HG02678 (cell line): ENCODE results near the gene FAM50A.
"Not testable (repeated sequence)": the region's sequence is repeated elsewhere in the genome, so short reads cannot be mapped to it uniquely, and the experiment has no call there.

ENCODE experiments used
- ATAC-seq: cut with Tn5 transposase; IDR thresholded peaks from one replicate; pipeline ENCODE4 v1.9.1; 2021; ENCODE audit warnings: mild to moderate bottlenecking, moderate library complexity; ENCODE audit not compliant: unreplicated experiment

FAM50A gene

GRCh38 chrX:154481911-154482601 lies 38.1 kb downstream of the FAM50A start:
- no peak for ATAC-seq

DNA sequence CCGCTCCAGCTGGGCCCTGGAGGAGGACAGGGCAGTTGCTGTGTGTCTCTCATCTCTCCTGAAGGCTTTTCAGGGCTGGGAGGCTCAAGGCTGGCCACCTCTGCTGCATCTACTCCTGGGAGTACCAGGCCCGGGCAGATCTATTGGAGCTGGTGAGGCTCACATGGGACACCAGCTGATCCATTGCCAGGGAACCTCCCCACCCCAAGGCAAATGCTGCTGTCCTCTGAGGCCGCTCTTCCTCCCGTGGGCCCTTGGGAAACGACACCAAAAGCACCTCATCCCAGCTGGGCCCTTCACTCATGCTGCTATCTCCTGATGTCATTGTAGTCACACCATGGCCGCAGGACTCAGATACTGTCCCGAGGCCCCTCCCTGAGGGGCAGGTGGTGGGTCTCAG lies 38.8 kb downstream of the FAM50A start:
- no peak for ATAC-seq

GRCh38 chrX:154483325-154483724 lies 39.4 kb downstream of the FAM50A start:
- no peak for ATAC-seq

GRCh38 chrX:154484255-154485149 lies 40.6 kb downstream of the FAM50A start:
- no peak for ATAC-seq

DNA sequence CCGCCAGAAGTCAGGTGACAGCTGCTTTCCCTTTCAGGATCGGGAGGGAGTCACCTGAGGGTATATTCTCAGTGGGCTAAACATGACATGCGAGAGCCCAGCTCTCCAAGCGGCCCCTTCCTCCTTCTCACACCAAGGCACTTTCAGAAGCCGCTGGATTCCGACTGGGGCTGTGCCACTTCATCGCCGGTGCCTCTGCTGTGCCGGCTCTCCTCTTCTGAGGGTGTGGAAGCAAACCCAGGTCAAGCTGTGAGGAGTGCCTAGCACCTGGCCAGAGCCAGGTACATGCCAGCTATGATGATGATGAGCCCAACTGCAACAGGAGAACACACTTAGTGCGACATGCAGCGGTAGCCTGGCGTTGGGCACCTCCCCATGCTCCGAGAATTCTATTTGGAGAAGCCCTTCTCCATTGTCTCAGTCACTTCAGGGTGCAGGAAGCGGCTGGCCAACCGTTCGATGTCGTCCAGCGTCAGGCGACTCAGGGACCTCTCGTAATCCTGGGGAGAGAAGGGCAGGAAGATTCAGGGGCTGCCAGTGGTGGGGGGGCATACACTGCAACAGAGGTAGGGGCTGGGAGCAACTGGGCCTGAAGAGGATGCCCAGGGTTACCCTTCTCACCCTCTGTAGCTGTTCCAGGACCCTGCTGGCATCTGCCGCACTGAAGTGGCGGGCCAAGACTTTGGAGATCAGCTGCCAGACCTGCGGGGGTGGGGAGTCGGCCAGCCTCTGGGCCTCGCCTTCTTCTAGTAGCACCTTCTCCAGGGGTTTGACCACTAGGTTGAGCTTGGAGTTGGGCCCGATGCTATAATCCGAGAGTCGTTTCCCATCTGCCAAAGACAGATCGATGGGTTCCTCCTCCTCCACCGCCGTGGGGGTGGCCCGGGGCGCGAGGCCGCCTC lies 41.5 kb downstream of the FAM50A start:
- no peak for ATAC-seq

DNA sequence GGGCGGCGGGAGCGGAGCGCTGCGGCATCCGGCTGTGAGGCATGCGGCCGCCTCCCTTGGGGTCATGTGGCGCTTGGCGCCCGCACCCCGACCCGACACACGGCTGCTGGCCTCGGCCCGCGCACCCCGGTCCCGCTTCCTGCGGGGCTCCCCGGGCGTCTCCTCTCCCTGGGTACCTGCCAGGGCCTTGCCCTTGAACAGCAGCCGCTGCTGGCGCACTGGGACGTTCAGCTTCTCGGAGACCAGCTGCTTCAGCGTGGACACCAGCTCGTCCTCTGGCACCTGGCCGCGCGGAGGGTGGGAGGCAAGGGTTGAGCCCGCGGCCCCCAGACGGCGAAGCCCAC lies 42.1 kb downstream of the FAM50A start:
- no peak for ATAC-seq

GRCh38 chrX:154486396-154487207 lies 42.7 kb downstream of the FAM50A start, which contains the start of gene UBL4A:
UBL4A (minus strand) TSS chrX:154486615; CDS start chrX:154486584, 31 bp downstream.
- ATAC-seq: no peak

- ATAC-seq: no peak
Observed at GRCh38 chrX:154487518-154488290, 43.8 kb downstream of the FAM50A start.

DNA sequence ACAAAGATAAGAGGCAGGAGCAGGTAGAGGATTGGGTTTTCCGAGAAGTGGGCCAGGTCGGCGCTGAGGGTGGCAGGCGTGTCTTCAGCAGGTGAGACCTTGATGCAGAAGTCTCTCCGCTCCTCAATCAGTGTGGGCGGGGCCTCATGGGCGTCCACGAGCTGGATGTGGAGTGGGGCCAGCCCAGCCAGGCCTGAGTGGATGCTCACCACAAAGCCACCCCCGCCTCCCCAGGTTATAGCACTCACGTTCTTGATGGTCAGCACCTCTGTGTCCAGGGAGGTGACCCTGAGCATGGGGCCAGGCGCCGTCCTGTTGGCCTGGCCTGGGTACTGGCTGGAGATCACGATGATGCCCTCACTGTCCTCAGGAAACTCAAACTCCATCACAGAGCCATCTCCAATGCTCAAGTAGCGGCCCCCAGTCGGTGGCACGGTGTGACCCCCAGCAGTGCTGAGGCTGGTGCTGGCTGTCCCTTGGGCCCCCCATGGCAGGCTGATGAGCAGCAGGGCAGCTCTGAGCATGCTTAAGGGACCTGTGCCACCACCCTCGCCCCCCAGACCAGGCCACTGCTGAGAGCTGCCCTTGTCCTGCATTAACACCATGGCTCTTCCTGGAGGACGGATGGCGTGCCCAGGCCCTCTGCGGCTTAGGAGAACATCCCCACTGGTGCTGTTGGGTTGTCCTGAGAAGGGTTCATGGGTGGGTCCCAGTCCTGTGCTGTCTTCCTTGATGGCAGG lies 44.6 kb downstream of the FAM50A start:
- ATAC-seq: no peak

DNA sequence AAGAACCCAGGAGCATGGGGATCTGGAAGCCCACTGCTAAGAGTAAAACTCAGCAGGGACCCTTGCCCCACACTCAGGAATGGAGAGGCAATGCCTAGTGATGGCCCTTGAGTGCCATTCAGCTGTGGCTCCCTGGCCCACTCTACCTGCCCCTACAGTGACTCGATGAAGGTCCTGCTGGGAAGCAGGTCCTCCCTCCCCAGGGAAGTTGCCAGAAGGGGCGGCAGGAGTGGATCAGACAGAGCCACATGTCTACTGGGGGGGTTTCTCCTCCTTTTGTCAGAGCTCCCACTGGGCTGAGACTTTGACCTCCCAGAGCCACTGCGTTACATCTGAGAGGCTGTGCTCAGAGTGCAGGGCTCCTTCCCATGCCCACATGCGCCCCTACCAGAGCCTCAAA lies 45.2 kb downstream of the FAM50A start:
- no peak for ATAC-seq

- ATAC-seq: peak; percentile 22
Observed at GRCh38 chrX:154490021-154490413, 46.1 kb downstream of the FAM50A start.

DNA sequence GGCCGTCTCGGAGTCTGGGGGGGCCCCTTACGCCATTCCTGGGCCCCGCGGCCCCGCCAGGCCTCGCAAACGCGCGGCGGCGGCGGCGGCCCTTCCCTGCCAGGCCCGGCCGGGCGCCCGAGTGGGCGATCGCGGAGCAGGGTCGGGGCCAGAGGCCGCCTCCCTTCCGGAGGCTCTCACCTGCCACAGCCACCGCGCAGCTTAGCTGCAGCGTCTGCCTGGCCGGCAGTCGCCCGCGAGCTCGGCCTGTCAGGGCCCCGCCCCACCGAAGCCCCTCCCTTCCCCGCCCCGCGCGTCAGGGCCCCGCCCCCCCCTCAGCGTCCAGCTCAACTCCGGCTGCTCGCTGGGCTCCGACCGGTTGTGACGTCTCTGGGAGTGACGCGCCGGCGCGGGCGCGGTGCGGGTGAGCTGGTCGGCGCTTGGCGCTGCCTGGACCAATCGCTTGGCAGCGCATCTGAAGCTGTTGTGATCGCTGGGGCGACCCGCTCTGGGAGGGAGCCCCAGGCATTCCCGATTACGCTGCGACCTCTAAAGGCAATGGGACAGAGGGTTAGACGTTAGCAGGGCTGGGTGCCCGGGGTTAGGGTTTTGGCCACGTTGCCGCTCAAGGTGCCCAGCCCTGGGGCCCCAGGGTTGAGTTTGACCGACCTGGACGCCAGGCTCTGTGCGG lies 46.6 kb downstream of the FAM50A start, which contains the start of gene SLC10A3:
TSS of gene SLC10A3 (minus strand) at position 216 of the 670 bp plus-strand sequence. CDS start 1,689 bp downstream, outside the sequence.
- ATAC-seq: peak; percentile 82

GRCh38 chrX:154494715-154495114 lies 50.8 kb downstream of the FAM50A start:
- ATAC-seq: no peak

DNA sequence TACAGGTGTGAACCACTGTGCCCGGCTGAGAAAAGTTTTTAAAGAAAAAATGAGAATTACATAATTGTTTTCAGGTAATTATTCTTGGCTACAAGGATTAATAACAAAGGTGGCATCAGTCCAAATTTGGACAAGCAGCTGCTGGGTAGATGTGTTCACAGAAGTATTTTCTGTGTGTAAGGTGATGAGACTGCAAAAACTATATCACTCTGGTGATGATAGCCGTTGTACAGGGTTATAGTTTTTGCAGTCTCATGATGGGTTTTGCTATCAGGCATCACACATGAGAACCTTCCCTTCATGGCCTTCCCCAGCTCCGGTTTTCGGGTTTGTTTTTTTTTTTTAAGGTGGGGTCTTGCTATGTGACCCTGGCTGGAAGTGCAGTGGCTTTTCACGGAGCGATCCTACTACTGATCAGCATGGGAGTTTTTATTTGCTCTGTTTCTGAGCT lies 51.6 kb downstream of the FAM50A start:
- no peak for ATAC-seq

GRCh38 chrX:154496591-154497137 lies 52.7 kb downstream of the FAM50A start:
- ATAC-seq: not testable (repeated sequence)
